Adipocyte (in vitro differentiated cells): Measurements from ENCODE around the gene TENM4.

ENCODE experiments used
- DNase-seq: peaks from one replicate; pipeline ENCODE4 v3.0.0-alpha.2; 2015; ENCODE audit warnings: low read depth
- H3K27me3 ChIP-seq: replicated peaks from 2 replicates; pipeline ENCODE4 v1.7.0; 2013; ENCODE audit warnings: mild to moderate bottlenecking, low read length, moderate library complexity; ENCODE audit not compliant: control insufficient read depth, insufficient read depth
- H3K36me3 ChIP-seq: 2 replicates; pipeline ENCODE4 v1.7.0; 2013; ENCODE audit warnings: low read length, mild to moderate bottlenecking, moderate library complexity; ENCODE audit not compliant: control insufficient read depth, insufficient read depth, severe bottlenecking
- H3K4me1 ChIP-seq: 2 replicates; pipeline ENCODE4 v1.7.0; 2013; ENCODE audit warnings: mild to moderate bottlenecking, low read length, moderate library complexity; ENCODE audit not compliant: control insufficient read depth, insufficient read depth
- H3K4me3 ChIP-seq: 2 replicates; pipeline ENCODE4 v1.7.0; 2013; ENCODE audit warnings: mild to moderate bottlenecking, low read length, moderate library complexity
- H3K9ac ChIP-seq: 2 replicates; pipeline ENCODE4 v1.7.0; 2013; ENCODE audit warnings: mild to moderate bottlenecking, low read length, moderate library complexity
- H3K9me3 ChIP-seq: 2 replicates; pipeline ENCODE4 v1.7.0; 2013; ENCODE audit warnings: mild to moderate bottlenecking, low read length, moderate library complexity; ENCODE audit not compliant: control insufficient read depth

TENM4 gene

GRCh38 chr11:79242616-79243015 lies 198.2 kb downstream of the TENM4 start:
- H3K4me1 ChIP-seq, result peaks cover 32% of the 10 kb centered on the region
- no peaks in the 10 kb centered on the region for H3K27me3 ChIP-seq
- no peaks in the 10 kb centered on the region for H3K36me3 ChIP-seq
- H3K9me3 ChIP-seq, result no peaks in the 10 kb centered on the region
- no peak overlapping the region for H3K4me3 ChIP-seq
- DNase-seq, result peak; percentile 79
- no peak overlapping the region for H3K9ac ChIP-seq

GRCh38 chr11:79241852-79242241 lies 199.0 kb downstream of the TENM4 start:
- Histone ChIP-seq H3K4me3 (no peak overlapping the region), H3K27me3 (no peaks in the 10 kb centered on the region), H3K4me1 (peaks cover 34% of the 10 kb centered on the region), H3K9me3 (no peaks in the 10 kb centered on the region), H3K9ac (no peak overlapping the region), H3K36me3 (no peaks in the 10 kb centered on the region)
- DNase-seq, result no peak

GRCh38 chr11:79241205-79241851 lies 199.5 kb downstream of the TENM4 start:
- H3K9ac ChIP-seq, result no peak overlapping the region
- no peaks in the 10 kb centered on the region for H3K36me3 ChIP-seq
- H3K27me3 ChIP-seq, result no peaks in the 10 kb centered on the region
- H3K9me3 ChIP-seq, result no peaks in the 10 kb centered on the region
- no peak overlapping the region for H3K4me3 ChIP-seq
- no peak for DNase-seq
- H3K4me1 ChIP-seq, result peaks cover 39% of the 10 kb centered on the region

DNA sequence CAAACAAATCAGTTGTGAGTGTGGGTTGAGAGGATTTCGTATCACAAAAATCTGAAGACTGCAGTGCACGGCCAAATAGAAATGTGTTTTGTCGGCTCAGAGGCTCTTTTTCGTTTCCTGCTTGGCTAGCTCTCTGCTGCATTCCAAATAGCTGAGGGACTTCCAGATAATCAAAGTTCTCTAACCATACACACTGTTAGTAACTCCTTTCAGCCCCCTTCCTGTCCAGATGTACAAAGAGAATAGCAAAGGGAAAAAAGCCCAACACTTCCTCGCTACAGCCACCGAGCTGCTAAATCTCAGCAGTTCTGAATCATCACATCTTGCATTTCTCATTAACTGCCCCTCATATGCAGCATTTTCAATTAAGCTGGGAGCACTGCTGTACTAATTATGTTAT lies 203.1 kb downstream of the TENM4 start:
- H3K27me3 ChIP-seq, result no peaks in the 10 kb centered on the region
- DNase-seq, result peak; percentile 71
- peak overlapping the region; percentile 68 for H3K9ac ChIP-seq
- no peaks in the 10 kb centered on the region for H3K9me3 ChIP-seq
- no peak overlapping the region for H3K4me3 ChIP-seq
- H3K4me1 ChIP-seq, result peaks cover 22% of the 10 kb centered on the region
- H3K36me3 ChIP-seq, result no peaks in the 10 kb centered on the region

DNA sequence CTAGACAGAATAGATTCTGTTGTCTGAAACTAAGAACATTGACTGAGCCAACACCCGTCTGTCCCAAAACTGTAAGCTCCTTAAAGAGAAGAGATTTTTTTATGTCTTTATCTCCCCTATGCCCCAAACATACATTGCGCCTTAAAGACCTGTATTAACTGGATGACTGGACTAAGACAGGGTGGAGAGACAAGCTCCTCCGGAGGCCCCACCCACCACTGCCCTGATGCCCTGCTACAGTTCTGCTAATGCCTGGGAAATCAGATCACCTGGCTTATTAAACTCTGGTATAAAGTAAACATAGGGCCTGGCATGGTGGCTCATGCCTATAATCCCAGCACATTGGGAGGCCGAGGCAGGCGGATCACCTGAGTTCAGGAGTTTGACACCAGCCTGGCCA lies 203.7 kb downstream of the TENM4 start:
- Histone ChIP-seq H3K9ac (peak overlapping the region; percentile 68), H3K27me3 (no peaks in the 10 kb centered on the region), H3K9me3 (no peaks in the 10 kb centered on the region), H3K4me1 (peaks cover 22% of the 10 kb centered on the region), H3K4me3 (peak overlapping the region; percentile 16), H3K36me3 (no peaks in the 10 kb centered on the region)
- no peak for DNase-seq

- no peaks in the 10 kb centered on the region for H3K36me3 ChIP-seq
- peak overlapping the region; percentile 68 for H3K9ac ChIP-seq
- H3K27me3 ChIP-seq, result no peaks in the 10 kb centered on the region
- no peaks in the 10 kb centered on the region for H3K9me3 ChIP-seq
- H3K4me1 ChIP-seq, result peaks cover 22% of the 10 kb centered on the region
- peak; percentile 88 for DNase-seq
- H3K4me3 ChIP-seq, result peak overlapping the region; percentile 16
Measured at GRCh38 chr11:79236541-79236971, 204.3 kb downstream of the TENM4 start.

- H3K36me3 ChIP-seq, result no peaks in the 10 kb centered on the region
- no peak overlapping the region for H3K4me3 ChIP-seq
- H3K9me3 ChIP-seq, result no peaks in the 10 kb centered on the region
- DNase-seq, result no peak
- H3K9ac ChIP-seq, result no peak overlapping the region
- H3K27me3 ChIP-seq, result no peaks in the 10 kb centered on the region
- peaks cover 22% of the 10 kb centered on the region for H3K4me1 ChIP-seq
Measured at GRCh38 chr11:79235696-79236095, 205.1 kb downstream of the TENM4 start.

GRCh38 chr11:79232346-79232745 lies 208.5 kb downstream of the TENM4 start:
- Histone ChIP-seq H3K36me3 (no peaks in the 10 kb centered on the region), H3K27me3 (no peaks in the 10 kb centered on the region), H3K4me3 (no peak overlapping the region), H3K9me3 (no peaks in the 10 kb centered on the region), H3K9ac (no peak overlapping the region), H3K4me1 (peaks cover 20% of the 10 kb centered on the region)
- DNase-seq, result no peak

GRCh38 chr11:79229047-79229446 lies 211.8 kb downstream of the TENM4 start:
- no peaks in the 10 kb centered on the region for H3K36me3 ChIP-seq
- DNase-seq, result no peak
- H3K9ac ChIP-seq, result no peak overlapping the region
- H3K27me3 ChIP-seq, result no peaks in the 10 kb centered on the region
- no peak overlapping the region for H3K4me3 ChIP-seq
- no peaks in the 10 kb centered on the region for H3K9me3 ChIP-seq
- peaks cover 6% of the 10 kb centered on the region for H3K4me1 ChIP-seq

GRCh38 chr11:79227767-79228755 lies 212.8 kb downstream of the TENM4 start:
- Histone ChIP-seq H3K9ac (no peak overlapping the region), H3K4me3 (no peak overlapping the region), H3K36me3 (no peaks in the 10 kb centered on the region), H3K27me3 (no peaks in the 10 kb centered on the region), H3K9me3 (no peaks in the 10 kb centered on the region), H3K4me1 (peaks cover 6% of the 10 kb centered on the region)
- no peak for DNase-seq

DNA sequence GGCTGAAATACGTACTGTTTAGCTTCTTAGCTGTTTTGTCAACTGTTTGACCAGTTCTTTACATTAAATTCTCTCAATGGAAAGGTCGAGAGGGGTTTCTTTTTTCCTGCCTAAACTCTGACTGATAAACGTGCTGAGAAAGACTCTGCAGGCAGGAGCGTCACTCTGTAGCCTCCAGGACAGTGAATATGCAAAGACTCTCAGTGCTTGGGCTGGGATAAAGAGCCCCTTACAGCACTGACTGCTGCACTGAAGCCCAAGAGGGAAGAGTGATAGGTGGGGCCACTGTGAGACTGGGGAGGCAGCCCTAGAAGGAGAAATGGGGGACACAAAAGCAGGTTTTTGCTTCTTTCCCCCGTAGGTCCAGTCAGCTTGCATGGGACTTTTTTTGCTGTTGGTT lies 213.5 kb downstream of the TENM4 start:
- Histone ChIP-seq H3K4me3 (no peak overlapping the region), H3K9me3 (no peaks in the 10 kb centered on the region), H3K27me3 (no peaks in the 10 kb centered on the region), H3K9ac (no peak overlapping the region), H3K4me1 (peaks cover 6% of the 10 kb centered on the region), H3K36me3 (no peaks in the 10 kb centered on the region)
- no peak for DNase-seq
